WTC11 (cell line): ENCODE data around the gene HDAC5. TPM values are rescaled to one million over a fixed set of nuclear protein-coding genes. Genes with fewer than 3 reads are reported as not detected.

Experiments
- ATAC-seq: fragments of 200-7000 bp; cut with Tn5 transposase; 2 replicates; pipeline ENCODE4 v1.10.0; 2021; ENCODE audit warnings: mild to moderate bottlenecking, moderate library complexity
- CTCF ChIA-PET: fragments of 300-600 bp; sonication (Branson Sonifier 250); formaldehyde crosslinking; loops from one replicate; lab custom pipeline; 2021; ENCODE audit warnings: antibody characterized with exemption; lab: Charles Lee
- POLR2A ChIA-PET: fragments of 350-600 bp; sonication (Branson Sonifier 250); formaldehyde crosslinking; loops from one replicate; lab custom pipeline; 2021; ENCODE audit warnings: antibody characterized with exemption; lab: Charles Lee
- DNase-seq: peaks from one replicate; pipeline ENCODE4 v3.0.0; 2021; ENCODE audit warnings: low spot score
- H3K27ac Mint-ChIP-seq: 2 replicates; pipeline ENCODE4 v1.8.0; 2021; ENCODE audit warnings: mixed read lengths
- H3K27me3 Mint-ChIP-seq: 2 replicates; pipeline ENCODE4 v1.8.0; 2021; ENCODE audit warnings: low read depth, mild to moderate bottlenecking, moderate library complexity, mixed read lengths
- H3K36me3 Mint-ChIP-seq: 2 replicates; pipeline ENCODE4 v1.8.0; 2021; ENCODE audit warnings: mixed read lengths
- H3K4me1 Mint-ChIP-seq: 2 replicates; pipeline ENCODE4 v1.8.0; 2022; ENCODE audit warnings: mixed read lengths
- H3K4me3 Mint-ChIP-seq: 2 replicates; pipeline ENCODE4 v1.8.0; 2021; ENCODE audit warnings: mild to moderate bottlenecking, moderate library complexity, mixed read lengths
- H3K9me3 Mint-ChIP-seq: 2 replicates; pipeline ENCODE4 v1.8.0; 2021; ENCODE audit warnings: mixed read lengths
- ATF1 ChIP-seq: sonication (generic); formaldehyde crosslinking; IDR thresholded peaks from 2 replicates; pipeline ENCODE4 v1.8.1; 2023; ENCODE audit warnings: mild to moderate bottlenecking, moderate library complexity, missing genetic modification reagents
- CBFB ChIP-seq: sonication (generic); formaldehyde crosslinking; IDR thresholded peaks from 2 replicates; pipeline ENCODE4 v1.8.1; 2022; ENCODE audit warnings: mild to moderate bottlenecking, low read depth, missing genetic modification reagents
- ETV6 ChIP-seq: sonication (generic); formaldehyde crosslinking; IDR thresholded peaks from 2 replicates; pipeline ENCODE4 v1.8.1; 2022; ENCODE audit warnings: mild to moderate bottlenecking, missing genetic modification reagents
- GTF2I ChIP-seq: fragments of 250-450 bp; sonication (Bioruptor Pico); conservative IDR thresholded peaks from 2 replicates; pipeline ENCODE4 v1.4.0; 2021; ENCODE audit warnings: mild to moderate bottlenecking
- JUN ChIP-seq: sonication (generic); formaldehyde crosslinking; IDR thresholded peaks from 2 replicates; pipeline ENCODE4 v1.8.0; 2023; ENCODE audit warnings: mild to moderate bottlenecking, missing genetic modification reagents
- MYBL2 ChIP-seq: sonication (generic); formaldehyde crosslinking; IDR thresholded peaks from 2 replicates; pipeline ENCODE4 v1.8.1; 2023; ENCODE audit warnings: mild to moderate bottlenecking, moderate library complexity, missing genetic modification reagents
- OVOL2 ChIP-seq: fragments of 250-450 bp; sonication (Bioruptor Pico); IDR thresholded peaks from 2 replicates; pipeline ENCODE4 v1.9.0; 2021; ENCODE audit warnings: mild to moderate bottlenecking, borderline replicate concordance
- SMAD4 ChIP-seq: sonication (generic); formaldehyde crosslinking; IDR thresholded peaks from 2 replicates; pipeline ENCODE4 v1.8.0; 2022; ENCODE audit warnings: mild to moderate bottlenecking, missing genetic modification reagents
- TEAD1 ChIP-seq: sonication (generic); formaldehyde crosslinking; IDR thresholded peaks from 2 replicates; pipeline ENCODE4 v1.8.0; 2022; ENCODE audit warnings: mild to moderate bottlenecking, missing genetic modification reagents
- TP53 ChIP-seq: sonication (generic); formaldehyde crosslinking; IDR thresholded peaks from 2 replicates; pipeline ENCODE4 v1.8.1; 2023; ENCODE audit warnings: mild to moderate bottlenecking, missing genetic modification reagents
- ZBTB21 ChIP-seq: sonication (generic); formaldehyde crosslinking; IDR thresholded peaks from 2 replicates; pipeline ENCODE4 v1.8.1; 2023; ENCODE audit warnings: mild to moderate bottlenecking, missing genetic modification reagents, borderline replicate concordance
- total RNA-seq: library from RNA; stranded (reverse); gene quantifications from 3 replicates; pipeline ENCODE4 v1.2.3, GENCODE V29; 2021
- TF ChIP-seq, protein P1 (sequence below): fragments of 250-450 bp; sonication (Bioruptor Pico); IDR thresholded peaks from 2 replicates; pipeline ENCODE4 v1.9.0; 2021; ENCODE audit warnings: mild to moderate bottlenecking, borderline replicate concordance
- TF ChIP-seq, protein P2 (sequence below): sonication (generic); formaldehyde crosslinking; conservative IDR thresholded peaks from 2 replicates; pipeline ENCODE4 v1.8.1; 2023; ENCODE audit warnings: mild to moderate bottlenecking, low read depth, missing genetic modification reagents, moderate library complexity
- TF ChIP-seq, protein P3 (sequence below): sonication (generic); formaldehyde crosslinking; IDR thresholded peaks from 2 replicates; pipeline ENCODE4 v1.8.0; 2022; ENCODE audit warnings: missing genetic modification reagents
- TF ChIP-seq, protein P4 (sequence below): sonication (generic); formaldehyde crosslinking; IDR thresholded peaks from 2 replicates; pipeline ENCODE4 v1.8.0; 2022; ENCODE audit warnings: mild to moderate bottlenecking, missing genetic modification reagents
- TF ChIP-seq, protein P5 (sequence below): fragments of 250-450 bp; sonication (Bioruptor Pico); conservative IDR thresholded peaks from 2 replicates; pipeline ENCODE4 v1.9.0; 2021; ENCODE audit warnings: mild to moderate bottlenecking
- TF ChIP-seq, protein P6 (sequence below): sonication (generic); formaldehyde crosslinking; IDR thresholded peaks from 2 replicates; pipeline ENCODE4 v1.8.0; 2023; ENCODE audit warnings: mild to moderate bottlenecking, missing genetic modification reagents

Gene HDAC5
- total RNA-seq, 1 experiment from 2014 or later: 61.6 TPM

DNA sequence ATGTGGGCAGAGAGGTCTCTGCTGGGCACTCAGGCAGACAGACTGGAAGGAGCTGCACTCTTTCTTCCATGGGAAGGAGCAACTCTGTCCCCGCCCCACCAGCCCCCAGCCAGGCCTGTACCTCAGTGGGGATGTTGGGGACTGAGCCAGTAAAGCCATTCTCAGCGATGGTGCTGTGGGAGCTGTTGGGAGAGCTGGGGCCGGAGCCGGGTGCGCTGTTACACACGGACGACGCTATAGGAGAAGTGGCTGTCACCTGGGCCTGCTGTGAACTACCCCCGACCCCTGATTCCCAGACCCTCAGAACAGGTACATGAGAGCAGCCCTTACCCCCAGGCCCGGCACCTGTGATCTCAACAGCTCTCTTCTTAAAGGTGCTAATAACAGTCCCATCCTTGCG, 31.4 kb downstream of the HDAC5 start (continued):
- TF ChIP-seq, protein P1, sequence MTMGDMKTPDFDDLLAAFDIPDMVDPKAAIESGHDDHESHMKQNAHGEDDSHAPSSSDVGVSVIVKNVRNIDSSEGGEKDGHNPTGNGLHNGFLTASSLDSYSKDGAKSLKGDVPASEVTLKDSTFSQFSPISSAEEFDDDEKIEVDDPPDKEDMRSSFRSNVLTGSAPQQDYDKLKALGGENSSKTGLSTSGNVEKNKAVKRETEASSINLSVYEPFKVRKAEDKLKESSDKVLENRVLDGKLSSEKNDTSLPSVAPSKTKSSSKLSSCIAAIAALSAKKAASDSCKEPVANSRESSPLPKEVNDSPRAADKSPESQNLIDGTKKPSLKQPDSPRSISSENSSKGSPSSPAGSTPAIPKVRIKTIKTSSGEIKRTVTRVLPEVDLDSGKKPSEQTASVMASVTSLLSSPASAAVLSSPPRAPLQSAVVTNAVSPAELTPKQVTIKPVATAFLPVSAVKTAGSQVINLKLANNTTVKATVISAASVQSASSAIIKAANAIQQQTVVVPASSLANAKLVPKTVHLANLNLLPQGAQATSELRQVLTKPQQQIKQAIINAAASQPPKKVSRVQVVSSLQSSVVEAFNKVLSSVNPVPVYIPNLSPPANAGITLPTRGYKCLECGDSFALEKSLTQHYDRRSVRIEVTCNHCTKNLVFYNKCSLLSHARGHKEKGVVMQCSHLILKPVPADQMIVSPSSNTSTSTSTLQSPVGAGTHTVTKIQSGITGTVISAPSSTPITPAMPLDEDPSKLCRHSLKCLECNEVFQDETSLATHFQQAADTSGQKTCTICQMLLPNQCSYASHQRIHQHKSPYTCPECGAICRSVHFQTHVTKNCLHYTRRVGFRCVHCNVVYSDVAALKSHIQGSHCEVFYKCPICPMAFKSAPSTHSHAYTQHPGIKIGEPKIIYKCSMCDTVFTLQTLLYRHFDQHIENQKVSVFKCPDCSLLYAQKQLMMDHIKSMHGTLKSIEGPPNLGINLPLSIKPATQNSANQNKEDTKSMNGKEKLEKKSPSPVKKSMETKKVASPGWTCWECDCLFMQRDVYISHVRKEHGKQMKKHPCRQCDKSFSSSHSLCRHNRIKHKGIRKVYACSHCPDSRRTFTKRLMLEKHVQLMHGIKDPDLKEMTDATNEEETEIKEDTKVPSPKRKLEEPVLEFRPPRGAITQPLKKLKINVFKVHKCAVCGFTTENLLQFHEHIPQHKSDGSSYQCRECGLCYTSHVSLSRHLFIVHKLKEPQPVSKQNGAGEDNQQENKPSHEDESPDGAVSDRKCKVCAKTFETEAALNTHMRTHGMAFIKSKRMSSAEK (CRISPR knock-in tag): no peak
- TF ChIP-seq JUN (CRISPR knock-in tag) (no peak), SMAD4 (CRISPR knock-in tag) (no peak), TP53 (CRISPR knock-in tag) (no peak), ZBTB21 (CRISPR knock-in tag) (no peak), ETV6 (CRISPR knock-in tag) (no peak), CBFB (CRISPR knock-in tag) (no peak), OVOL2 (no peak), GTF2I (CRISPR knock-in tag) (no peak)
- TF ChIP-seq, protein P2, sequence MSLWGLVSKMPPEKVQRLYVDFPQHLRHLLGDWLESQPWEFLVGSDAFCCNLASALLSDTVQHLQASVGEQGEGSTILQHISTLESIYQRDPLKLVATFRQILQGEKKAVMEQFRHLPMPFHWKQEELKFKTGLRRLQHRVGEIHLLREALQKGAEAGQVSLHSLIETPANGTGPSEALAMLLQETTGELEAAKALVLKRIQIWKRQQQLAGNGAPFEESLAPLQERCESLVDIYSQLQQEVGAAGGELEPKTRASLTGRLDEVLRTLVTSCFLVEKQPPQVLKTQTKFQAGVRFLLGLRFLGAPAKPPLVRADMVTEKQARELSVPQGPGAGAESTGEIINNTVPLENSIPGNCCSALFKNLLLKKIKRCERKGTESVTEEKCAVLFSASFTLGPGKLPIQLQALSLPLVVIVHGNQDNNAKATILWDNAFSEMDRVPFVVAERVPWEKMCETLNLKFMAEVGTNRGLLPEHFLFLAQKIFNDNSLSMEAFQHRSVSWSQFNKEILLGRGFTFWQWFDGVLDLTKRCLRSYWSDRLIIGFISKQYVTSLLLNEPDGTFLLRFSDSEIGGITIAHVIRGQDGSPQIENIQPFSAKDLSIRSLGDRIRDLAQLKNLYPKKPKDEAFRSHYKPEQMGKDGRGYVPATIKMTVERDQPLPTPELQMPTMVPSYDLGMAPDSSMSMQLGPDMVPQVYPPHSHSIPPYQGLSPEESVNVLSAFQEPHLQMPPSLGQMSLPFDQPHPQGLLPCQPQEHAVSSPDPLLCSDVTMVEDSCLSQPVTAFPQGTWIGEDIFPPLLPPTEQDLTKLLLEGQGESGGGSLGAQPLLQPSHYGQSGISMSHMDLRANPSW (CRISPR knock-in tag): no peak
- TF ChIP-seq, protein P3, sequence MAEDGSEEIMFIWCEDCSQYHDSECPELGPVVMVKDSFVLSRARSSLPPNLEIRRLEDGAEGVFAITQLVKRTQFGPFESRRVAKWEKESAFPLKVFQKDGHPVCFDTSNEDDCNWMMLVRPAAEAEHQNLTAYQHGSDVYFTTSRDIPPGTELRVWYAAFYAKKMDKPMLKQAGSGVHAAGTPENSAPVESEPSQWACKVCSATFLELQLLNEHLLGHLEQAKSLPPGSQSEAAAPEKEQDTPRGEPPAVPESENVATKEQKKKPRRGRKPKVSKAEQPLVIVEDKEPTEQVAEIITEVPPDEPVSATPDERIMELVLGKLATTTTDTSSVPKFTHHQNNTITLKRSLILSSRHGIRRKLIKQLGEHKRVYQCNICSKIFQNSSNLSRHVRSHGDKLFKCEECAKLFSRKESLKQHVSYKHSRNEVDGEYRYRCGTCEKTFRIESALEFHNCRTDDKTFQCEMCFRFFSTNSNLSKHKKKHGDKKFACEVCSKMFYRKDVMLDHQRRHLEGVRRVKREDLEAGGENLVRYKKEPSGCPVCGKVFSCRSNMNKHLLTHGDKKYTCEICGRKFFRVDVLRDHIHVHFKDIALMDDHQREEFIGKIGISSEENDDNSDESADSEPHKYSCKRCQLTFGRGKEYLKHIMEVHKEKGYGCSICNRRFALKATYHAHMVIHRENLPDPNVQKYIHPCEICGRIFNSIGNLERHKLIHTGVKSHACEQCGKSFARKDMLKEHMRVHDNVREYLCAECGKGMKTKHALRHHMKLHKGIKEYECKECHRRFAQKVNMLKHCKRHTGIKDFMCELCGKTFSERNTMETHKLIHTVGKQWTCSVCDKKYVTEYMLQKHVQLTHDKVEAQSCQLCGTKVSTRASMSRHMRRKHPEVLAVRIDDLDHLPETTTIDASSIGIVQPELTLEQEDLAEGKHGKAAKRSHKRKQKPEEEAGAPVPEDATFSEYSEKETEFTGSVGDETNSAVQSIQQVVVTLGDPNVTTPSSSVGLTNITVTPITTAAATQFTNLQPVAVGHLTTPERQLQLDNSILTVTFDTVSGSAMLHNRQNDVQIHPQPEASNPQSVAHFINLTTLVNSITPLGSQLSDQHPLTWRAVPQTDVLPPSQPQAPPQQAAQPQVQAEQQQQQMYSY (CRISPR knock-in tag): no peak
- TF ChIP-seq, protein P4, sequence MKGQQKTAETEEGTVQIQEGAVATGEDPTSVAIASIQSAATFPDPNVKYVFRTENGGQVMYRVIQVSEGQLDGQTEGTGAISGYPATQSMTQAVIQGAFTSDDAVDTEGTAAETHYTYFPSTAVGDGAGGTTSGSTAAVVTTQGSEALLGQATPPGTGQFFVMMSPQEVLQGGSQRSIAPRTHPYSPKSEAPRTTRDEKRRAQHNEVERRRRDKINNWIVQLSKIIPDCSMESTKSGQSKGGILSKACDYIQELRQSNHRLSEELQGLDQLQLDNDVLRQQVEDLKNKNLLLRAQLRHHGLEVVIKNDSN (CRISPR knock-in tag): no peak
- TF ChIP-seq, all 79 proteins: peak for 0

DNA sequence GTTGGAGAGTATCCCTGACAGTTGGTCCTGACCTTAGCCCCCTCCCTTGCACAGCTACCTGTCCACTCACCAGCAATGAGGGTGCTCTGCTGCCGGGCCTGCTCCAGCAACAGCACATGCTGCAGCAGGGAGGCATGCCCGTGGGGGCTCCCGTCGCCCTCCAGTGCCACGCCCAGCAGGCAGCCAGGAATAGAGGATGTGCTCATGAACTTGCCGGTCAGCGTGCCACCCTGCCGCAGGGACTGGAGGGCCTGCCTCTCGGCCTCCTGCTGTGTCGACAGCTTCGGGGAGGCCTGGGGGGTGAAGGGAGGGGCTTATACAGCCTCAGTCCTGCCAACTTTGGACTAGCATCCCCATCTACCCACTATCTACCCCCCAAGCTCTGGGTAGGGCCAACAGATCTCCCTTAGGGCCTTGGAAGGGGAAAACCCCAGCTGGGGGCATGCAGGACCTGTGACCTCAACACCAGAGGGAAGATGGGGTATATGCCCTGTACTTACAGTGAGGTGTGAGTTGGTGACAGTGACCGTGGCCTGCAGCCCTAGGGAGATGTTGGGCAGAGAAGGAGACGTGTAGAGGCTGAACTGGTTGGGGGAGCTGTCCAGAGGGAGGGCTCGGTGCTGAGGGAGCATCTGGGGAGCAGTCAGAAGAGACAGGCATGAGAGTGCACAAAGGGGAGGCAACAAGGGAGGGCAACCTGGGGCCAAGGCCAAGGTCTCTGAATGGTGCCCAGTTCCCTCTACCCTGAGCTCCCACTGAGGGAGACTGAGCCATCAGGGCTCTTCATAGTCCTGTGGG, 32.0 kb downstream of the HDAC5 start:
- H3K36me3 Mint-ChIP-seq: peaks cover 13% of the 10 kb centered on the region
- POLR2A ChIA-PET: no interaction called here
- ATAC-seq (no peak), DNase-seq (no peak)
- no peak overlapping the region for H3K4me3 Mint-ChIP-seq
- peaks cover 45% of the 10 kb centered on the region for H3K4me1 Mint-ChIP-seq
- no peak for TF ChIP-seq MYBL2 (CRISPR knock-in tag)
- TF ChIP-seq, protein P5, sequence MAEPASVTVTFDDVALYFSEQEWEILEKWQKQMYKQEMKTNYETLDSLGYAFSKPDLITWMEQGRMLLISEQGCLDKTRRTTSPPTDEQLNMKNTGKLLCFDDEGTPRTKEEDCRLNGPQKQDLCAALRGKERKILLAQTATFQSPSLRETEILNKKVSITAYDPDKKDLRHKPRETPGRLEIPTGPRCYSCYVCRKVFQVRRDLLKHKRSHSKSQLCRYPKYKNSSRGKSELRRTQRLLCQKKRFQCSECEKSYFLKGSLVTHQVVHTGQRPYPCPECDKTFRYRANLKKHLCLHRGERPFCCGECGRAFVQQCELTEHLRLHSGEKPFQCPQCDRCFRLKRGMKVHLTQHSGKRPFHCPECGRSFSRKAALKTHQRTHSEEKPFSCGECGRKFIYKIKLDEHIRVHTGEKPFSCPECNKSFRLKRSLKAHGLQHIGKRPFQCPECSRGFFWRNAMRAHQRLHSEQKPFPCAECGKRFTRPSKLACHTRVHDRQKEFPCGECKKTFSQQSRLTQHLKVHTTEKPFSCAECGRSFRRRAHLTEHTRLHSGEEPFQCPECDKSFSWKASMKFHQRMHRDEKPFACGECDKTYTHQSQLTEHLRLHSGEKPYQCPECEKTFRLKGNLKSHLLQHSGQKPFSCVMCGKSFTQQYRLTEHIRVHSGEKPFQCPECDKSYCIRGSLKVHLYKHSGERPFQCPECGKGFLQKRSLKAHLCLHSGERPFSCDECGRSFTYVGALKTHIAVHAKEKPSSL (CRISPR knock-in tag): no peak
- no peak for TF ChIP-seq TEAD1 (CRISPR knock-in tag)
- TF ChIP-seq ATF1 (CRISPR knock-in tag): no peak
- TF ChIP-seq, protein P6, sequence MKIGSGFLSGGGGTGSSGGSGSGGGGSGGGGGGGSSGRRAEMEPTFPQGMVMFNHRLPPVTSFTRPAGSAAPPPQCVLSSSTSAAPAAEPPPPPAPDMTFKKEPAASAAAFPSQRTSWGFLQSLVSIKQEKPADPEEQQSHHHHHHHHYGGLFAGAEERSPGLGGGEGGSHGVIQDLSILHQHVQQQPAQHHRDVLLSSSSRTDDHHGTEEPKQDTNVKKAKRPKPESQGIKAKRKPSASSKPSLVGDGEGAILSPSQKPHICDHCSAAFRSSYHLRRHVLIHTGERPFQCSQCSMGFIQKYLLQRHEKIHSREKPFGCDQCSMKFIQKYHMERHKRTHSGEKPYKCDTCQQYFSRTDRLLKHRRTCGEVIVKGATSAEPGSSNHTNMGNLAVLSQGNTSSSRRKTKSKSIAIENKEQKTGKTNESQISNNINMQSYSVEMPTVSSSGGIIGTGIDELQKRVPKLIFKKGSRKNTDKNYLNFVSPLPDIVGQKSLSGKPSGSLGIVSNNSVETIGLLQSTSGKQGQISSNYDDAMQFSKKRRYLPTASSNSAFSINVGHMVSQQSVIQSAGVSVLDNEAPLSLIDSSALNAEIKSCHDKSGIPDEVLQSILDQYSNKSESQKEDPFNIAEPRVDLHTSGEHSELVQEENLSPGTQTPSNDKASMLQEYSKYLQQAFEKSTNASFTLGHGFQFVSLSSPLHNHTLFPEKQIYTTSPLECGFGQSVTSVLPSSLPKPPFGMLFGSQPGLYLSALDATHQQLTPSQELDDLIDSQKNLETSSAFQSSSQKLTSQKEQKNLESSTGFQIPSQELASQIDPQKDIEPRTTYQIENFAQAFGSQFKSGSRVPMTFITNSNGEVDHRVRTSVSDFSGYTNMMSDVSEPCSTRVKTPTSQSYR: no peak
- no peak for TF ChIP-seq JUN (CRISPR knock-in tag)
- no peaks in the 10 kb centered on the region for H3K27me3 Mint-ChIP-seq
- H3K27ac Mint-ChIP-seq: no peak overlapping the region
- CTCF ChIA-PET: interaction anchor here (0.9 kb wide), 1 partner anchor 20 kb away, joined by 3 read pairs; no protein-coding TSS in a partner anchor
- no peaks in the 10 kb centered on the region for H3K9me3 Mint-ChIP-seq
